NCI-H69 (cell line): Measurements from ENCODE around the gene CELA3A.
A peak's percentile ranks its signal among the peaks of the same experiment; 100 is the strongest.
"Not testable (repeated sequence)": the region's sequence is repeated elsewhere in the genome, so short reads cannot be mapped to it uniquely, and the experiment has no call there.

ENCODE experiments used
- DNase-seq: peaks from one replicate; lab custom pipeline; 2025; lab: John Stamatoyannopoulos, UW

The CELA3A gene

DNA sequence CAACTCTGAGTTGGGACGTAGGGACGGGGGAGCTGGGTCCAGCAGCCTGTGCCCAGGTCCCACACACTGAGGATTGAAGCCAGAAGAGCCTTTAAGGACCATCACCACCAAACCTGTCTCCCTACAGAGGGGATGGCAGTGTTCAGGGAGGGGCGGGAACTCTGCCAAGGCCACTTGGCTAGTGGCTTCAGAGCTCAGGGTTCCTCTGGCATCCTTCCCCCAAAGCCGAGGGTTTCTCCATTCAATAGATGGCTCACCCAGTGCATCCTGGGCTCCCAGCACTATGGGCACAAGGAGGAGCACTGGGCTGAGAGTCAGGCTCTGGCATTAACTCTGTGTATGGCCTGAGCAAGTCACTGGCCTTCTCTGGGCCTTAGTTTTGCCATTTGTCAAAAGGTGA, 20.2 kb upstream of the CELA3A start:
- DNase-seq = not testable (repeated sequence)

DNA sequence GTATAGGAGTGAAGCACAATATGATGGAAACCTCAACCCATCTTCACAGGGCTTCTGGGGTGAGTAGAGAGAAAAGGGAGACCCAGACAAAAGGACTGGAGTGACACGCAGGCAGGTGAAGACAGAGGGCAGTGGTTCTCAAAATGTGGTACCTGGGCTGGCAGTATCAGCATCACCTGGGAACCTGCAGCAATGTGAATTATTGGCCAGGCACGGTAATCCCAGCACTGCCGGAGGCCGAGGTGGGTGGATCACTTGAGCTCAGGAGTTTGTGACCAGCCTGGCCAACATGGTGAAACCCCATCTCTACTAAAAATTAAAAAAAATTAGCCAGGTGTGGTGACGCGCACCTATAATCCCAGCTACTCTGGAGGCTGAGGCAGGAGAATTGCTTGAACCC, 19.3 kb upstream of the CELA3A start:
- peak; percentile 3 for DNase-seq

DNA sequence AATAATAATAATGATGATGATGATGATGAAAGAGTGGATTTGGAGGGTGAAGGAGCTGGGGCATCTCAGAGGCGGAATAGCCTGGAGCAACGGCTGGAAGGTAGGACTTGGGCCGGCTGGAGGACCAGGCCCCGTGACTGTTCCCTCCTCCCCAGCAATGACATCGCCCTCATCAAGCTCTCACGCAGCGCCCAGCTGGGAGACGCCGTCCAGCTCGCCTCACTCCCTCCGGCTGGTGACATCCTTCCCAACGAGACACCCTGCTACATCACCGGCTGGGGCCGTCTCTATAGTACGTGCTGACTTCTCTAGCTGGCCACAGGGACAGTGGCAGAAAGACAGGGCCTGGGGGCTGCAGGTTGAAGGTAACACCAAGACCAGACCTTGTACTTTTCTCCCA, 17.9 kb upstream of the CELA3A start:
- not testable (repeated sequence) for DNase-seq

DNA sequence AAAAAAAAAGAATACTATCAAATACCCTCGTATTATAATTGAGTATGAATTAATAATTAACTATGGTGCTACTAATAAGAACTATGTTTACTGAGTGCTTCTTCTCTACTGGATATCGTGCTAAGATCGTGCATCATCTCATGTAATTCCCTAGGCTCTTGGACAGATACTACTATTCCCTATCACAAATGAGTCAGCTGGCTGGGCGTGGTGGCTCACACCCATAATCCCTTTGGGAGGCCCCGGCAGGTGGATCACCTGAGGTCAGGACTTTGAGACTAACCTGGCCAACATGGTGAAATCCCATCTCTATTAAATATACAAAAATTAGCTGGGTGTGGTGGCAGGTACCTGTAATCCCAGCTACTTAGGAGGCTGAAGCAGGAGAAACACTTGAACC, 15.6 kb upstream of the CELA3A start:
- DNase-seq = not testable (repeated sequence)

DNA sequence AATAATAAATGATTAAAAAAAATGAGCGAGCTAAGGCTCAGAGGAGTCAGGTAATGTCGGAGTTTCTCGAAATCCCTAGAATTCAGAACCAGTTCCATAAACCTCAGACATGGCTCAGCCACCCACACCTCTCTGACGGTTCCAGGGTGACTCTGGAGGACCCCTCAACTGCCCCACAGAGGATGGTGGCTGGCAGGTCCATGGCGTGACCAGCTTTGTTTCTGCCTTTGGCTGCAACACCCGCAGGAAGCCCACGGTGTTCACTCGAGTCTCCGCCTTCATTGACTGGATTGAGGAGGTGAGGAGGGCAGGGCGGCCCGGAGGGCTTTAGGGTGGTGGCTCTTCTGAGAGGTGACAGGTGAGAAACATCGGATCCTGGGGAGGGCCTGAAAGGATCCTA, 15.1 kb upstream of the CELA3A start:
- not testable (repeated sequence) for DNase-seq

DNA sequence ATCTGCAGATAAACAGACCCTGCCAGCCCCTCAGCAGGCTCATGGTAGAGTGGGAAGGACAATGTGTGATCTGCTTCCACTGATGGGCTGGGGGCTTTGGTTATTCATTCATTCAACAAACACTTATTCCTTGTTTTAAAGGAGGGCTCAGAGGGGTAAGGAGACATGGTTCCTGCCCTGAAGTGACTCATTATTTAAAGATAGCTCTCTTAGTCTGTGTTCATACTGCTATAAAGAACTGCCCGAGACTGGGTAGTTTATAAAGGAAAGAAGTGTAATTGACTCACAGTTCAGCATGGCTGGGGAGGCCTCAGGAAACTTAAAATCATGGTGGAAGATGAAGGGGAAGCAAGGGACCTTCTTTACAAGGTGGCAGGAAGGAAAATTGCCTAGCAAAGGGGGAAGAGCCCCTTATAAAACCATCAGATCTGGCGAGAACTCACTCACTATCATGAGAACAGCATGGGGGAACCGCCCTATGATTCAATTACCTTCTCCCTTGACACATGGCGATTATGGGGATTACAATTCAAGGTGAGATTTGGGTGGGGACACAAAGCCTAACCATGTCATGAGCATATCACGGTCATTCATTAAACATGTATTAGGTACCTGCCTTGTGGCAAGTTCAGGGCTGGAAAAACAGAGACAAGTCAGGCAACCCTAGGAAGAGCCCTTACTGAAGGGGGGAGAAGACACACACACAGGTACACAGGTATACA, 11.6 kb upstream of the CELA3A start:
- not testable (repeated sequence) for DNase-seq

DNA sequence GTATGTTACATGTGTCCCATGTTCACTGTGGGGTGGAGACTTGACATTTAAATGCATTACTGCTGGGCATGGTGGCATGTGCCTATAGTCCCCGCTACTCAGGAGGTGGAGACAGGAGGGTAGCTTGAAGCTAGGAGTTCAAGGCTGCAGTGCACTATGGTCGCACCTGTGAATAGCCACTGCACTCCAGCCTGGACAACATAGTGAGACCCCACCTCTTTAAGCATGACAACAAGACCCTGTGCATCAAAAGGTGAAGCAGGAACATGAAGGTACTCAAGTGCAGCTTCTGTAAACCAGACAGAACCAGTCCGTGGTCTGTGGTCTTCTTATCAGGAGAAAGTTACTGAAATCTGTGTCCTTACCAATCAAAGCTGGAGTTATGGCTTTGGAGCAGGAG, 9.3 kb upstream of the CELA3A start:
- DNase-seq = not testable (repeated sequence)

DNA sequence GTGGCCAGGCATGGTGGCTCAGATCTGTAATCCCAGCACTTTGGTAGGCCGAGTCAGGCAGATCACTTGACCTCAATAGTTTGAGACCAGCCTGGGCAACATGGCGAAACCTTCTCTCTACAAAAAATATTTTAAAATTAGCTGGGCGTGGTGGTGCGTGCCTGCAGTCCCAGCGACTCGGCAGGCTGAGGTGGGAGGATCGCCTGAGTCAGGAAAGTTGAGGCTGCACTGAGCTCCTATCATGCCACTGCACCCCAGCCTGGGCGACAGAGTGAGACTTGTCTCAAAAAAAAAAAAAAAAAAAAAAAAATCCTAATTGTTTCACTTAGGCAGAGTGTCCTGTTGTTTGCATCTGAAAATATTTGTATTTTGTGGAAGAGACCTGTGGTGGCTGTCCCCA, 6.7 kb upstream of the CELA3A start:
- DNase-seq = not testable (repeated sequence)

DNA sequence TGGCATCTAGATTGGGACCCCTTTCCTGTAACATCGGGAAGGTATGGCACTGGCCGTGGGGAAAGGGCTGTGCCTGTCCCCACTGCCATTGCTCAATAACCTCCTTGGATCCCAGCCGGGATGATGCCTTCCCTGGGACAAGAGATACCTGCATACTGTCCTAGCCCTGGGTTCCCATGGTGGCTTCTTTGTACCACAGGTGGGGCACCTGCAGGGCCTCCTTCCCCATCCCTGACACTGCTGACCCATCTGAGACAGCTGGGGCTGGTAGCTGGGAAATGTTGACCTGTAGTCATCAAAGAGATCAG, 4.8 kb upstream of the CELA3A start:
- not testable (repeated sequence) for DNase-seq

DNA sequence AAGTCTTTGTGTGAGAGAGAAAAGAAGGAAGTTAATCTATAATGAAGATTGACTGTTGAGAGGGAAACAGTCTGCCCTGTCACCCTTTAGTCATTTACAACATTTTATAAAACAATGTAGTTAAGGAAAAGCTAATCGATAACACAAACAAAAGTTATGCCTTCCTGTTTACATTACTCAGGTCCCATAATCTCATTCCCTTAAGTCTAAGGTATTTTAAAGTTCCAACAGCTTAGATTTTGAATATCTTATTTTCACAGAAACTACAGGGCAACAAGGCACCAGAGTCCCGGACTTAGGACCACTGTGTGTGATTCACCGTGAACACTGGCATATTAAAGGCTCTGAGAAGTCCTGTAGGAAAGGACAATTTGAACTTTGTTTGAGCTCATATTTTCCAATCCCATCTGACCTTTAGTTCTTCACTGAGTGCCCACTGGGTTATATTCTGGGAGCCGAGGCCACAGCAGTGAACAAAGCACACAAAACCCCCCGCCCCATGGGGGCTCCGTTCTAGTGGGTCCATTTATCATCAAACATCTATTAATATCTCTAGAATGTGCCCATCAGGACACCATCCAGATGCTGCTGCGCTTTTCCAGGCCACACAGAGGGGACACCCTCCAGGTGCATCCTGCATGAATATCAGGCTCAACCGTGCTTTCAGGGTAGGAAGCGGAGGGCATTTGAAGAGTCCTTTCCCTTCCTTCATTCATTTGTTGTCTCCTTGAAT, 3.4 kb upstream of the CELA3A start:
- DNase-seq = not testable (repeated sequence)

DNA sequence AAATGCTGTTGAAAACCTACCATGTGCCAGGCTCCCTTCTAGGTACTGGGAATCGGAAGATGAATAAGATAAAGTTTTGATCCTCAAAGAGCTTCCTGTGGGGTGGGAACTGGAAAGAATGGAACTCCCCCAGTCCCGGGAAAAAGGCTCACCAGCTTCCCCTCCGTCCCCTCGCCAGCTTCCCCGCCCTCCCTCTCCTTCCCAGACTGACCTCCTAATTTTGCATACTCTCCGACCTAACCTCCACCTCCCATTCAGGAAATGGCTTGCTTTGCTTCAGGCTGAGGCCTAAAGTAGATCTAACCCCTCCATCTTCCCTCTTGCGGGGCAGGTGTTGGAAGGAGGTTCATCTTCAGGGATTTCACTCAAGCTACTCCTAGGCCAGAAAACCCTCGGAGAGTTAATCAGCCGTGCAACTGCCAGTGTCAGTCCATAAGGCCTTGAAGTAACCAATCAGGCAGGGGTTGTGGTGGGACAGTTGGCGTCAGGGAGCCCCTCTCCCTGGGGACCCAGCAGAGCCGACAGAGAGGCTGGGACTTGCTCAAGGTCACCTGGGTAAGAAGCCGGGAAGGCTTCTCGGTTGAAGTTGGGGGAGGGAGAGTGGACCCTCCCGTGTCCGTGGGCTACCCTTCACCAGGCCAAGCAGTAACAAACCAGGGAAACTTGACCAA, 2.7 kb upstream of the CELA3A start:
- DNase-seq = not testable (repeated sequence)

DNA sequence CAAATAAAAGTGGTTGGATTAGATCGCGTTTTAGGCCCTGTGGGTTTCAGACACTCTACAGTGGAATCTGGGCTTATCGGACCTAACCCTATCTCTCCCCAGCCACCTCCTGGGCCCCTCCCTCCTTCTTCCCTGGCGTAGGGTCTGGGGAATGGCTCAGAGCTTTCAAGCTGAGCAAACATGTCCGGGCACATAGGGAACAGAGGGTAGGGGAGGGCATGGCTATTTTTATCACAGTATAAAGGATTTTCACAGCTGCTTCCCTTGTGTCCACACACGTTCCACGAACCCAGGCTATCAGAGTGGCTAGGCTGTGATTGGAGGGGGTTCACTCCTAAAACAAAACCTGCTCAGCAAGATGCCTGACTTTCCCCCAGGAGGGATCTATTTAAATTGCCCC, 1.8 kb upstream of the CELA3A start:
- DNase-seq = peak; percentile 81

DNA sequence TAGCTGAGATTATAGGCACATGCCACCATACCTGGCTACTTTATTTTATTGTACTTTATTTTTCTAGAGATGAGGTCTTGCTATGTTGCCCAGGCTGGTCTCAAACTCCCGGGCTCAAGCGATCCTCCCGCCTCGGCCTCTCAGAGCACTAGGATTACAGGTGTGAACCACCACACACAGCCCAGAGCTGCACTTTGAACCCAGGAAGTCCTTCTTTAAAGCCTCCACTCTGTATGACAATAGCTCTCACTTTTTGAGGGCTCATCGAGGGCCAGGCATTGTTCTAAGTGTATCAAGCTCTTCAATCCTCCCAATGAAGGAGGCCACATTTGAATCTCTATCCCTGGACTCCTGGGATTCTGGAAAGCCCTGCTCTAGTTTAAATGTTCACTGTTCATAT, 1.0 kb downstream of the CELA3A start:
- DNase-seq = not testable (repeated sequence)

DNA sequence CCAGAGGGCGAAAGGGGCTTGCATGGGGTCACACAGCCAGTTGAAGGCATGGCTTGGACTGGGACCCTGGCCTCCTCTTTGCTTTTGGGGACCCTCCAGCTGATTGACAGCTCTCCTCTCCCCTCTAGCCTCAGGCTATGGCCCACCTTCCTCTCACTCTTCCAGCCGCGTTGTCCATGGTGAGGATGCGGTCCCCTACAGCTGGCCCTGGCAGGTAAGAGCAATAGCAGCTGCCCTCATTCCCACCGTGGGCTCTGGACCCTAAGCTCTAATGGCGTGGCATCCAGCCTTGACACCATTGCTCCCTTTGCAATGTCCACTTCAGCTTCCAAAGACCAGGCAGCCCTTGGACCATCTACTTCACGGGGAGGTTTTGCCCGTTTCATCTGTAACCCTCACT, 1.4 kb downstream of the CELA3A start:
- not testable (repeated sequence) for DNase-seq

DNA sequence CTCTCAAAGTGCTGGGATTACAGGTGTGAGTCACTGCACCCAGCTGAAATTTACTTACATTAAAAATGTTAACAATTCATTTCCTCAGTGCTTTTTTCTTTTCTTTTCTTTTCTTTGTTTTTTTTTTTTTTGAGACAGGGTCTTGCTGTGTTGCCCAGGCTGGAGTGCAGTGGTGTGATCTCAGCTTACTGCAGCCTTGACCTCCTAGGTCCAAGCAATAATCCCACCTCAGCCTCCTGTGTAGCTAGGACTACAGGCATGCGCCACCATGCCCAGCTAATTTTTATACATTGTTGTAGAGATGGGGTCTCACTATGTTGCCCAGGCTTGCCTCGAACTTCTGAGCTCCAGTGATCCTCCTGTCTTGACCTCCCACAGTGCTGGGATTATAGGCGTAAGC, 2.5 kb downstream of the CELA3A start:
- not testable (repeated sequence) for DNase-seq

DNA sequence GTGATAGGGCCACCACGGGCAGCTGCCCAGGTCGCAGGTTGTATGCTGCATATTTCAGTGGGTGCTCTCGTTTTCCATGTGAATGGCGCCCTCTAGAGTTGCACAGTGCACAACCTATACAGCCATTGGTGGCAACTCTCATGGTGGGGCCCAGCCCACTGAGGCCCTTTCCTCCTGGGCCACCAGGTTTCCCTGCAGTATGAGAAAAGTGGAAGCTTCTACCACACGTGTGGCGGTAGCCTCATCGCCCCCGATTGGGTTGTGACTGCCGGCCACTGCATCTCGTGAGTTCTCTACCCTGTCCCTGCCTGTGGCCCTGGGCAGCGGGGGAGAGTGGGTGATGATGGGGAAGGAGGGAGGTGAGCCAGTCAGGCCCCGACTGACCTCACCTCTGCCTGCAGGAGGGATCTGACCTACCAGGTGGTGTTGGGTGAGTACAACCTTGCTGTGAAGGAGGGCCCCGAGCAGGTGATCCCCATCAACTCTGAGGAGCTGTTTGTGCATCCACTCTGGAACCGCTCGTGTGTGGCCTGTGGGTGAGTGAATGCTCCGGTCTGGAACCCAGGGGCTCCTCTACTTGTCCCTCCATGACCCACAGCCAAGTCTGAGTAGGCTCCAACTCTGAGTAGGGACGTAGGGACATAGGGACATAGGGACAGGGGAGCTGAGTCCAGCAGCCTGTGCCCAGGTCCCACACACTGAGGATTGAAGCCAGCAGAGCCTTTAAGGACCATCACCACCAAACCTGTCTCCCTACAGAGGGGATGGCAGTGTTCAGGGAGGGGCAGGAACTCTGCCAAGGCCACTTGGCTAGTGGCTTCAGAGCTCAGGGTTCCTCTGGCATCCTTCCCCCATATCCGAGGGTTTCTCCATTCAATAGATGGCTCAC, 4.0 kb downstream of the CELA3A start:
- DNase-seq = peak; percentile 67

DNA sequence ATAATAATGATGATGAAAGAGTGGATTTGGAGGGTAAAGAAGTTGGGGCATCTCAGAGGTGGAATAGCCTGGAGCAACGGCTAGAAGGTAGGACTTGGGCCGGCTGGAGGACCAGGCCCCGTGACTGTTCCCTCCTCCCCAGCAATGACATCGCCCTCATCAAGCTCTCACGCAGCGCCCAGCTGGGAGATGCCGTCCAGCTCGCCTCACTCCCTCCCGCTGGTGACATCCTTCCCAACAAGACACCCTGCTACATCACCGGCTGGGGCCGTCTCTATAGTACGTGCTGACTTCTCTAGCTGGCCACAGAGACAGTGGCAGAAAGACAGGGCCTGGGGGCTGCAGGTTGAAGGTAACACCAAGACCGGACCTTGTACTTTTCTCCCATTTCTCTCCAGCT, 5.3 kb downstream of the CELA3A start:
- not testable (repeated sequence) for DNase-seq

DNA sequence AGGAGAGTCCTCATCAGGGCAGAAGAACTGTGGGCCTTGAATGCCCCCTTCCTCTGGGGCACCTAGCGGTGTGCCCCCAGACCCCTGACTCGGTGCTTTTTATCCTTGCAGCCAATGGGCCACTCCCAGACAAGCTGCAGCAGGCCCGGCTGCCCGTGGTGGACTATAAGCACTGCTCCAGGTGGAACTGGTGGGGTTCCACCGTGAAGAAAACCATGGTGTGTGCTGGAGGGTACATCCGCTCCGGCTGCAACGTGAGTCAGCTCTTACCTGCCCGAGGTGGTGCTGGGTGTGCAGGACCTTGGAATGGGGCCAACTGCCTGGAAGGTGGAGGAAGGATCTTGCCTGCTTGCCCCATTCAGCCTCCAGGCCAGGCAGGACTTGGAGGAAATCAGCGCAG, 5.8 kb downstream of the CELA3A start:
- not testable (repeated sequence) for DNase-seq

DNA sequence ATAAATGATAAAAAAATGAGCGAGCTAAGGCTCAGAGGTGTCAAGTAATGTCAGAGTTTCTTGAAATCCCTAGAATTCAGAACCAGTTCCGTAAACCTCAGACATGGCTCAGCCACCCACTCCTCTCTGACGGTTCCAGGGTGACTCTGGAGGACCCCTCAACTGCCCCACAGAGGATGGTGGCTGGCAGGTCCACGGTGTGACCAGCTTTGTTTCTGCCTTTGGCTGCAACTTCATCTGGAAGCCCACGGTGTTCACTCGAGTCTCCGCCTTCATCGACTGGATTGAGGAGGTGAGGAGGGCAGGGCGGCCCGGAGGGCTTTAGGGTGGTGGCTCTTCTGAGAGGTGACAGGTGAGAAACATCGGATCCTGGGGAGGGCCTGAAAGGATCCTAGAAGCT, 8.1 kb downstream of the CELA3A start:
- DNase-seq = not testable (repeated sequence)

DNA sequence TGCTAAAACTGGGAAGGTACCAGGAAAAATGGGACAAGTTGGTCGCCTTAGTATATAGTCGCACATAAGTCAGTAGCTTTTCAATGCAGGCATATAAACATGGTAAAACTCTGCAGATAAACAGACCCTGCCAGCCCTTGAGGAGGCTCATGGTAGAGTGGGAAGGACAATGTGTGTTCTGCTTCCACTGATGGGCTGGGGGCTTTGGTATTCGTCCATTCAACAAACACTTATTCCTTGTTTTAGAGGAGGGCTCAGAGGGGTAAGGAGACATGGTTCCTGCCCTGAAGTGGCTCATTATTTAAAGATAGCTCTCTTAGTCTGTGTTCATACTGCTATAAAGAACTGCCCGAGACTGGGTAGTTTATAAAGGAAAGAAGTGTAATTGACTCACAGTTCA, 11.3 kb downstream of the CELA3A start:
- DNase-seq = not testable (repeated sequence)

DNA sequence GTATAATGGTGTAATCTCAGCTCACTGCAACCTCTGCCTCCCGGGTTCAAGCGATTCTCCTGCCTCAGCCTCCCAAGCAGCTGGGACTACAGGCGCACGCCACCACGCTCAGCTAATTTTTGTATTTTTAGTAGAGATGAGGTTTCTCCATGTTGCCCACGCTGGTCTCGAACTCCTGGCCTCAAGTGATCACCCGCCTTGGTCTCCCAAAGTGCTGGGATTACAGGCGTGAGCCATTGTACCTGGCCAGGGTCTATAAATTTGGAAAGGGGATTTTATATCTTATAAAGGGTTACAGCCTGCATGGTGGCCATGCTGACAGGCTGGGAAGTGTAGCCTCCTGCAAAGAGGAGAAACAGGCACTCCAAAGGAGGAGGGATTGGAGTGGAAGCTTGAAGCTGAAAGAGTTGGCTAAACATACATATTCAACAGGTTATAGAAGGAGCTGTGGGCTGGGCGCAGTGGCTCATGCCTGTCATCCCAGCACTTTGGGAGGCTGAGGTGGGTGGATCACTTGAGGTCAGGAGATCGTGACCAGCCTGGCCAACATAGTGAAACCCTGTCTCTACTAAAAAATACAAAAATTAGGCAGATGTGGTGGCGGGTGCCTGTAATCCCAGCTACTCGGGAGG, 13.2 kb downstream of the CELA3A start:
- not testable (repeated sequence) for DNase-seq
